Activated CD8-positive, alpha-beta T cell treated with anti-CD3 and anti-CD28 coated beads for 36 hours (primary cell): Measurements from ENCODE around the gene LRP2BP. TPM values are rescaled to one million over a fixed set of nuclear protein-coding genes. Genes with fewer than 3 reads are reported as not detected.

Experiments
- ATAC-seq: fragments of 200-7000 bp; cut with Tn5 transposase; one replicate; pipeline ENCODE4 v1.10.0; 2021; ENCODE audit warnings: mild to moderate bottlenecking, moderate library complexity
- CTCF ChIA-PET: fragments of 350-600 bp; sonication (Branson Sonifier 250); formaldehyde crosslinking; loops from one replicate; lab custom pipeline; 2021; ENCODE audit warnings: antibody characterized with exemption; lab: Charles Lee
- POLR2A ChIA-PET: fragments of 350-600 bp; sonication (Branson Sonifier 250); formaldehyde crosslinking; loops from one replicate; lab custom pipeline; 2021; ENCODE audit warnings: antibody characterized with exemption; lab: Charles Lee
- DNase-seq: peaks from one replicate; pipeline ENCODE4 v3.0.0-alpha.2; 2020
- H3K27ac Mint-ChIP-seq: one replicate; pipeline ENCODE4 v1.8.0; 2021; ENCODE audit warnings: mild to moderate bottlenecking, mixed read lengths
- H3K27me3 Mint-ChIP-seq: one replicate; pipeline ENCODE4 v1.8.0; 2021; ENCODE audit warnings: mixed read lengths
- H3K36me3 Mint-ChIP-seq: one replicate; pipeline ENCODE4 v1.8.0; 2021; ENCODE audit warnings: low read depth, mixed read lengths
- H3K4me1 Mint-ChIP-seq: one replicate; pipeline ENCODE4 v1.8.0; 2021; ENCODE audit warnings: low read depth, mixed read lengths
- H3K4me3 Mint-ChIP-seq: one replicate; pipeline ENCODE4 v1.8.0; 2021; ENCODE audit warnings: mild to moderate bottlenecking, moderate library complexity, mixed read lengths
- H3K9me3 Mint-ChIP-seq: one replicate; pipeline ENCODE4 v1.8.0; 2021; ENCODE audit warnings: mixed read lengths
- CTCF ChIP-seq: fragments of 200-600 bp; IDR thresholded peaks from one replicate; pipeline ENCODE4 v1.8.0; 2022; ENCODE audit warnings: antibody characterized with exemption, mild to moderate bottlenecking
- intact Hi-C: fragments of 100-400 bp; cut with micrococcal nuclease; formaldehyde crosslinking; loops from one replicate; pipeline ENCODE4 v1.10.0; 2022
- total RNA-seq, 2 experiments: library from RNA; stranded (reverse); gene quantifications; one replicate each; pipeline ENCODE4 v1.2.3, GENCODE V29; 2021

Gene LRP2BP
- total RNA-seq, 2 experiments from 2014 or later: 1.1 to 1.2 TPM

GRCh38 chr4:185390941-185391340 is 4.8 kb downstream of the LRP2BP start:
- no peaks in the 10 kb centered on the region for H3K27me3 Mint-ChIP-seq
- ChIA-PET CTCF (interaction anchor here (1.4 kb wide), 1 partner anchor 207 kb away, joined by 3 read pairs; no protein-coding TSS in a partner anchor), POLR2A (interaction anchor here (0.6 kb wide), 1 partner anchor 139 kb away, joined by 3 read pairs; no protein-coding TSS in a partner anchor)
- H3K9me3 Mint-ChIP-seq: no peaks in the 10 kb centered on the region
- peaks cover 15% of the 10 kb centered on the region for H3K4me1 Mint-ChIP-seq
- H3K4me3 Mint-ChIP-seq: no peak overlapping the region
- H3K27ac Mint-ChIP-seq: no peak overlapping the region
- intact Hi-C loops: loop anchor here (10.0 kb wide), 1 partner anchor 186 kb away; the partner anchor contains the start of genes CFAP97 and SNX25
- TF ChIP-seq CTCF: no peak
- no peak for DNase-seq
- ATAC-seq: no peak
- H3K36me3 Mint-ChIP-seq: peaks cover 20% of the 10 kb centered on the region

GRCh38 chr4:185387957-185388356 is 7.8 kb downstream of the LRP2BP start:
- DNase-seq: no peak
- H3K36me3 Mint-ChIP-seq: peaks cover 8% of the 10 kb centered on the region
- ATAC-seq: no peak
- POLR2A ChIA-PET: no interaction called here
- peaks cover 16% of the 10 kb centered on the region for H3K27me3 Mint-ChIP-seq
- CTCF ChIA-PET: no interaction called here
- peaks cover 9% of the 10 kb centered on the region for H3K4me1 Mint-ChIP-seq
- no peak for TF ChIP-seq CTCF
- no peaks in the 10 kb centered on the region for H3K9me3 Mint-ChIP-seq
- no peak overlapping the region for H3K27ac Mint-ChIP-seq
- intact Hi-C loops: no loop called here
- no peak overlapping the region for H3K4me3 Mint-ChIP-seq

- intact Hi-C loops: no loop called here
- H3K36me3 Mint-ChIP-seq: peaks cover 6% of the 10 kb centered on the region
- TF ChIP-seq CTCF: no peak
- ChIA-PET POLR2A (no interaction called here), CTCF (no interaction called here)
- H3K27ac Mint-ChIP-seq: no peak overlapping the region
- no peak overlapping the region for H3K4me3 Mint-ChIP-seq
- H3K4me1 Mint-ChIP-seq: peaks cover 9% of the 10 kb centered on the region
- peaks cover 16% of the 10 kb centered on the region for H3K27me3 Mint-ChIP-seq
- H3K9me3 Mint-ChIP-seq: peaks cover 7% of the 10 kb centered on the region
- no peak for DNase-seq
- ATAC-seq: no peak
Measured at GRCh38 chr4:185384930-185385331, 10.8 kb downstream of the LRP2BP start.

- CTCF ChIA-PET: no interaction called here
- peaks cover 7% of the 10 kb centered on the region for H3K9me3 Mint-ChIP-seq
- TF ChIP-seq CTCF: no peak
Measured at GRCh38 chr4:185384061-185384460, 11.7 kb downstream of the LRP2BP start.

GRCh38 chr4:185383451-185383850 is 12.3 kb downstream of the LRP2BP start:
- ATAC-seq (no peak), DNase-seq (no peak)
- ChIA-PET CTCF (no interaction called here), POLR2A (no interaction called here)
- Mint-ChIP-seq H3K9me3 (peaks cover 7% of the 10 kb centered on the region), H3K27me3 (peaks cover 16% of the 10 kb centered on the region), H3K27ac (no peak overlapping the region), H3K36me3 (peaks cover 4% of the 10 kb centered on the region), H3K4me1 (peaks cover 9% of the 10 kb centered on the region), H3K4me3 (no peak overlapping the region)
- intact Hi-C loops: no loop called here
- TF ChIP-seq CTCF: no peak

More at GRCh38 chr4:185384061-185384460, 11.7 kb downstream of the LRP2BP start:
- Mint-ChIP-seq H3K27me3 (peaks cover 16% of the 10 kb centered on the region), H3K4me1 (peaks cover 9% of the 10 kb centered on the region), H3K4me3 (no peak overlapping the region), H3K27ac (no peak overlapping the region), H3K36me3 (peaks cover 4% of the 10 kb centered on the region)
- intact Hi-C loops: no loop called here
- ATAC-seq (no peak), DNase-seq (no peak)
- POLR2A ChIA-PET: no interaction called here
